TTC549 (cell line): ENCODE data around the gene RUVBL2.

Source experiments
- FAIRE-seq: peaks from 2 replicates; lab custom pipeline; 2012; peaks lifted over from hg19 to GRCh38; lab: Jason Lieb, UNC

RUVBL2 gene

DNA sequence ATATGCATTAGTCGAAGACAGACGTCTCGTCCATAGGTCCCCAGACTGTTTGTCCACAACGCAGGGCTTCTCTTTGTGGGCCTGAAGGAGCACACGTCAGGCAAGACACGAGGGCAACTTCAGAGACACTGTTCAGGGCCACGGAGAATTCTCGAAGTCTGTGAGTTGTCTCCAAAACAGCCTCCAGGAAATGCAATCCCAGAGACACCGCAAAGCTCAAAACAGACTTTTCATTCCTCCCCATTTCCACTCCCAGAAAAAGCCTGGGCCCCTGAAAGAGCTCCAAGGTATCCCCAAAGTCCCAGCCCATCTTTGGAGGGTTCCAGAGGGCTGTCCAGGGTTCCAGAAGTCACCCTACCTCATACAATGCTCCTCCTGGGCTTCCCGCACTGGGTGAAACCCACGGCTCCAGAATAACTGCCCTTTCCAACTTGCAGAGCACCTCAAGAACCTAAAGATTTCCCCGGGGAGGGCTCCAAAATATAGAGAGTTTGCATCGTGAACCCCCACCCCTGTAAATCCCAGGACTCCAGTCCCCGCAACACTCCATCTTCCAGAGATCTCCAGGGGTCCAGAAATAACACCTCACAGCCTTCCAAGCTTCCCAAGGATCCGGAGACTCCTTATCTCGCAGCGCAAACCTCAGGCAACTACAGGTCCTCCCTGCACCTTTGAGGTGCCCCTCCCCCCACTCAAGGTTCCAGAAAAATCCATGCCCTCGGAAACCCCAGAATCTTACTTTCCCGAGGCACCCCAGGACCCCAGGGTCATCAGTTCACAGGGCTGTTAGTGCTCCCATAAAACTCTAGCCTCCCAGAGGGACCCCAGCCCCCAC lies 29.3 kb upstream of the RUVBL2 start:
- no peak for FAIRE-seq

DNA sequence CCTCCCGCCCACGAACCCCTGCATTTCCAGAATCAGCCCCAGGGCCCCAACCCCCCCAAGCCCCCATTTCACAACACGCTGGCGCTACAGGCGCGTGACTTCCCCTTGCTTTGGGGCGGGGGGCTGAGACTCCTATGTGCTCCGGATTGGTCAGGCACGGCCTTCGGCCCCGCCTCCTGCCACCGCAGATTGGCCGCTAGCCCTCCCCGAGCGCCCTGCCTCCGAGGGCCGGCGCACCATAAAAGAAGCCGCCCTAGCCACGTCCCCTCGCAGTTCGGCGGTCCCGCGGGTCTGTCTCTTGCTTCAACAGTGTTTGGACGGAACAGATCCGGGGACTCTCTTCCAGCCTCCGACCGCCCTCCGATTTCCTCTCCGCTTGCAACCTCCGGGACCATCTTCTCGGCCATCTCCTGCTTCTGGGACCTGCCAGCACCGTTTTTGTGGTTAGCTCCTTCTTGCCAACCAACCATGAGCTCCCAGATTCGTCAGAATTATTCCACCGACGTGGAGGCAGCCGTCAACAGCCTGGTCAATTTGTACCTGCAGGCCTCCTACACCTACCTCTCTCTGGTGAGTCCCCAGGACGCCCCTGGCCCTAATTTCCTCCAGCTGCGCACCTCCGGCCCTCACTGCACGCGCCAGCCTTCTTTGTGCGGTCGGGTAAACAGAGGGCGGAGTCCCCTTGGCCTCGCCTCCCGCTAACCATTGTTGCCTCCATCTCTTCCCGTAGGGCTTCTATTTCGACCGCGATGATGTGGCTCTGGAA lies 28.5 kb upstream of the RUVBL2 start, which contains the start of gene FTL:
TSS of gene FTL (plus strand) at position 270 of the 766 bp plus-strand sequence. CDS start at position 469, 199 bp downstream.
- FAIRE-seq: peak; percentile 70

DNA sequence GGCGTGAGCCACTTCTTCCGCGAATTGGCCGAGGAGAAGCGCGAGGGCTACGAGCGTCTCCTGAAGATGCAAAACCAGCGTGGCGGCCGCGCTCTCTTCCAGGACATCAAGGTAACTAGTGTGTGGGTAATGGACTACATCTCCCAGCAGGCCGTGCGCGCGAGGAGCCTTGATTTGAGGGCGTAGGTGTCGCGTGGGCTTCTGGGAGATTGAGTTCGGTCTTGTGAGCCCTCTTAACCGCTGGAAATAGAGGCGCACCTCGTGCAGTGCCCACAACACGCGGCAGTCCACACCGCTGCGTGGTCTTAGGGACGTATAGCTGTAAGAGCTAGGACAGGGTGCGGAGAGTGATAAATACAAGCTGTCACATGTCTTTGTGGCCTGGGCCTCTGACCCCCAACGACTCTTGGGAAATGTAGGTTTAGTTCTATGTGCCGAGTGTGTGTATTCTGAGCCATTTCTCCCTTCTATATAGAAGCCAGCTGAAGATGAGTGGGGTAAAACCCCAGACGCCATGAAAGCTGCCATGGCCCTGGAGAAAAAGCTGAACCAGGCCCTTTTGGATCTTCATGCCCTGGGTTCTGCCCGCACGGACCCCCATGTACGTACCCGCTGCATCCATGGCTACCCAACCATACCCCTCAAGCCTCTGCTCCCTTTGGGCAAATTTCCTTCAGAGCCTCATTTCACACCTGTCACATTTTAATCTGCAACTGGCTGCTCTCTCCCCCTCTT lies 27.7 kb upstream of the RUVBL2 start:
- no peak for FAIRE-seq

DNA sequence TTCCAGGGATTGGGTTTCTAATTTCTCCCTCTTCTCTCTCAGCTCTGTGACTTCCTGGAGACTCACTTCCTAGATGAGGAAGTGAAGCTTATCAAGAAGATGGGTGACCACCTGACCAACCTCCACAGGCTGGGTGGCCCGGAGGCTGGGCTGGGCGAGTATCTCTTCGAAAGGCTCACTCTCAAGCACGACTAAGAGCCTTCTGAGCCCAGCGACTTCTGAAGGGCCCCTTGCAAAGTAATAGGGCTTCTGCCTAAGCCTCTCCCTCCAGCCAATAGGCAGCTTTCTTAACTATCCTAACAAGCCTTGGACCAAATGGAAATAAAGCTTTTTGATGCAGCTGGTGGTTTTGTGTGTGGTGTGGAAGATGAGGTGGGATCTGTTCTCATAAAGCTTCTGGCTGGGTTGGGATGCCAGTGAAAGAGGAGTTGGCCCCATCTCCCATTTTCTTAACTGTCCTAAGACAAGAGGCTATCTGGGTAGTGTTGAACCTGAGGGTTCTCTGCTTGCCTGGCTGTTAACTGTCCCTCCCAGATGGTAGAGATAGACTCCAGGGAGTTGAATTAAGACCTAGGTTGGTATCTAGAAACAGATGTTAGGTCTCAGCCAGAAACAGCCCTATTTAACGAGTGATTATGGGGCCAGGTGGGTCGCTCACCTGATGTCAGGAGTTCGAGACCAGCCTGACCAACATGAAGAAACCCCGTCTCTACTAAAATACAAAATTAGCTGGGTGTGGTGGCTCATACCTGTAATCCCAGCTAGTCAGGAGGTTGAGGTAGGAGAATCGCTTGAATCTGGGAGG lies 26.9 kb upstream of the RUVBL2 start:
- no peak for FAIRE-seq

DNA sequence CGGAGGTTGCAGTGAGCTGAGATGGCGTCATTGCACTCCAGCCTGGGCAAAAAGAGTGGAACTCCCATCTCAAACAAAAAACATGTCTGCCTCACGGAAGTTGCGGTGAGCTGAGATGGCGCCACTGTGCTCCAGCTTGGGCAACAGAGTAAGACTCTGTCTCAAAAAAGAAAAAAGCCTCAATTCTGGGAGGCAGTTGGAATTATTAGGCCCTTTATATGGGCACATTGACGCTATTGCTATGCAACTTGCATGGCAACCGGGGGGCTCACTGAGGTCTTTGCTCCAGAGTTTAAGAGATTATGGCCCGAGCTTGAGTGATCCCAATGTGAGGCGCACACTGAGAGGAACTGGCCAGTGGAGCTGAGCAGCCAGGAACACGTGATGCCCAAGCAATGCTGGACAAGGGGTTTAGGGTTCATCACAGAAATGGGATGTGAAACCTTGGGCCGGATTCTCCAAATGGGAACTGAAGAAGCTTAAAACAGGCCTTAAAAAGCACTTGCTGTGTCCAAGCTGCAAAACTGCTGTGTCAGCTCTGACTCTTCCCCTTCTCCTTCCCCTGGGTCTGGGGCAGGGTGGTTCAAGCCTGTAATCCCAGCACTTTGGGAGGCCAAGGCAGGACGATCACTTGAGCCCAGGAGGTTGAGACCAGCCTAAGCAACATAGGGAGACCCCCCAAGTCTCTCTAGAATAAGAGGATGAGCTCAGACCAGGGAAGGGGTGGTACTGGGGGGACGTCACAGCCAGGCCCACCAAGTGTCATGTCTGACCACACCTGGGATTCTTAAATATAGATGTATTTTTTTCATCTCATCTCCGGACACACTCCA lies 26.1 kb upstream of the RUVBL2 start:
- FAIRE-seq: no peak

DNA sequence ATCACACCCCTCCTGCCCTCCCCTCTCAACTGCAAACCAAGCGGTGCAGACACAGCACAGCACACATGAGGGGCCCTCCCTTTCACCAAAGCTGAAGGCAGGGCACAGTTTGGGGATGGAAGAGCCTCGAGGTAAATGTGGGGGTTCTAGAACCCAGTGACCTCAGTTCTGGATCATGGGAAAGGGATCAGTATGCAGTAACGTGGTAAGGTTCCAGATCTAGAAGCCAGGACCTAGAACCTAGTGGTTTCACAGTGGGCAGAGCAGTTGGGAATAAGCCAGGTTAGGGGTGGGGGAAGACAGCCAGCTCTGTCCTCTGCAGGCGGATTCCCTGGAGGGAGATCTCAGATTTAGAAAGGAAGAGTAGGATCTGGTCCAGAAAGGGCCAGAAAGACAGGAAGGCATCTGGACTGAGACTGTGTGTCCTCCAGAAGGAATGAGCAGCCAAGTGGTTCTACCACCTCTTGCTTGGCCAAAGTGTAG lies 25.5 kb upstream of the RUVBL2 start:
- FAIRE-seq: no peak

DNA sequence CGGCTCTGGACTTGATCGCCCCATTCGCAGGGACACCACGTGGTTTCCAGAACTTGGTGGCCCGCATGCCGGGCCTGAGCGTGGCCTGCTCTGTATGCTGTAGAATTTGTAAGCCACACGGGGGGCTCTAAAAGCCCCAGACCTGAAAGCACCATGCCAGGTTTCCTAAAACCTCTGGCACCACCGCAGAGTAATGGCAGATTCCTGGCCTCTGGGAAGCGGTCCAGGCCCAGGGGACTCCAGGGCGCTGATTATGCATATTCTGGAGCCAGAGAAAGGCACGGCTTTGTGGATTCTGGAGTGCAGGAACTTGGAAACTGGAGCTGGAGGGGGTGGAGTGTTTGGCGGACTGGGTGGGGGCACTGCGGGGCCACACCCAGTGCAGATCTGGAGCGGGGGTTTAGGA lies 24.9 kb upstream of the RUVBL2 start:
- no peak for FAIRE-seq

DNA sequence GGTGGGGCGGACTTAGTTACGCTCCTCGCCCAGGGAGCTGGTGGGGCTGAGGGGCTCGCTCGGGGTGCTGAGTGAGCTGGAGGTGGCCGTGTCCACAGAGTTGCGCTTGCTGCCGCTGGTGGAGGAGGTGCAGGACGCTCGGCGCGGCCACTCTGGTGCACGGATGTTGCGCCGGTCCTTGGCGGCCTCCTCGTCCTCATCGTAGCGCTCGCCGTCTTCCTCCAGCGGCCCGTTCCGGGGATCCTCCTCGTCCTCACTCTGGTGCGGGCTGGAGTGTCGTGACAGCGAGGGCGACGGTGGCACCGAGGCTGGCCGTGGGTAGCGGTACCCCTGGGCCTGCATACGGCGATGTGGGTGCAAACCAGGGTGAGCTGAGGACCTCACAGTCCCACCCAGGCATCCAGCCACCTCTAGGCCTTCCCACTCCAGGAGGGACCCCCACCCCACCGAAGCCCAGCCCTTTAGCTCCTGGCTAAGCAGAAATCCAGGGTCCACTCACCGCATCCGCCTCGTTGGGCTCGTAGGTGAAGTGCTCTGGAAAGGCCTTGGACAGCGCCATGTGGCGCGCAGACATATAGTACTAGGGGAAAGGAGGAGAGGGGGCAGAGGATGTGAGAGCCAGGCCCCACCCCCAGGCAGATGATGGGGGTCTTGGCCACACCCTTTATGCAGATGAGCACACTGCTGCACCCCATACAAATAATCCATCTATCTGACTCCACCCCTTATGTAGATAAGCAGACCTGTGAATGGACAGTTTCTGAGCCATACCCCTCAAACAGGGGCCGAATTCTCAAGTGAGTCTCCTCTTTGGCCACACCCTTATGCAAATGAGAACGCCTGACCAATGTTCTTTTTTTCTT lies 24.2 kb upstream of the RUVBL2 start:
- peak; percentile 93 for FAIRE-seq

DNA sequence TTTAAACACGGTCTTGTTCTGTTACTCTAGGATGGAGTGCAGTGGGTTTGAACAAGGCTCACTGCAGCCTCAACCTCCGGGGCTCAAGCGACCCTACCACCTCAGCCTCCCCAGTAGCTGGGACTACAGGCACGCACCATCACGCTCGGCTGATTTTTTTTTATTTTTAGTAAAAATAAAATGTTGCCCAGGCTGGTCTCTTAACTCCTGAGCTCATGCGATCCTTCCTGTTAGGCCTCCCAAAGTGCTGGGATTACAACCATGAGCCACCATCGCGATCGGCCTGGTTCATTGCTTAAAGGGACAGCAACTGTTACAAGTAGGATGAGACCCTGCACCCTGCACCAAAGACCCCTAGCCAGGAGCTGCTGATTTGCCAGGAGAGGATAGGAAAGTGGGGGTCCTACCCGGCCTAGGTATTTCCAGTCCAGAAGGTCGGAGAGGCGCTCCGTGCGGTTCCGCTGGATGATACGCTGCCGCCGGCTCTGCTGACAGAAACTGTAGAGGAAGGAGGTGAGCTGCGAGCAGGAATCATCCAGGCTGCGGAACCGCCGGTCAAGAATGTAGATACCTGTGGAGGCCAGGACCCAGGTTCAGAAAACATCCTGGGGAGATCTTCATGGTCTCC lies 23.4 kb upstream of the RUVBL2 start:
- FAIRE-seq: no peak

DNA sequence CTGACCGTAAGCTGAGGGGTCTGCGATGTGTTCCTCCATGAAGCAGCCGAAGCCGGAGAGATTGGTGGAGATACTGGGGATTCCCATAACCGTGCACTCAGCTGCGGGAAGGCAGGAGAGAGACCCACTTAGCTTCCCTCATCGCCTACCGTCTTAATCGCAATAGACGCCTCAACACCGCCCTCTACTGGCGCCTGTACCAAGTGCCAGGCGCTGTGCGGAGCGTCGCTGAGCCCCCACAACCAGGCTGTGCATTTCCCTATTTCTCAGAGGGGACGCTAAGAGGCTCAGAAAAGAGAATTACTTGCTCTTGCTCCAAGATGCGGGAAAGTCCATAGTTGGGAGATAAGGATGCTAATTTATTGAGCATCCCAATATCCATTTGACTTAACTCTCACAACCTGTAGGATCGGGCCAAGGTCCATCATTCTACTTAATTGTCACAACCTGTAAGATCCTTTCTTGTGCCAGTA lies 22.7 kb upstream of the RUVBL2 start:
- peak; percentile 46 for FAIRE-seq

DNA sequence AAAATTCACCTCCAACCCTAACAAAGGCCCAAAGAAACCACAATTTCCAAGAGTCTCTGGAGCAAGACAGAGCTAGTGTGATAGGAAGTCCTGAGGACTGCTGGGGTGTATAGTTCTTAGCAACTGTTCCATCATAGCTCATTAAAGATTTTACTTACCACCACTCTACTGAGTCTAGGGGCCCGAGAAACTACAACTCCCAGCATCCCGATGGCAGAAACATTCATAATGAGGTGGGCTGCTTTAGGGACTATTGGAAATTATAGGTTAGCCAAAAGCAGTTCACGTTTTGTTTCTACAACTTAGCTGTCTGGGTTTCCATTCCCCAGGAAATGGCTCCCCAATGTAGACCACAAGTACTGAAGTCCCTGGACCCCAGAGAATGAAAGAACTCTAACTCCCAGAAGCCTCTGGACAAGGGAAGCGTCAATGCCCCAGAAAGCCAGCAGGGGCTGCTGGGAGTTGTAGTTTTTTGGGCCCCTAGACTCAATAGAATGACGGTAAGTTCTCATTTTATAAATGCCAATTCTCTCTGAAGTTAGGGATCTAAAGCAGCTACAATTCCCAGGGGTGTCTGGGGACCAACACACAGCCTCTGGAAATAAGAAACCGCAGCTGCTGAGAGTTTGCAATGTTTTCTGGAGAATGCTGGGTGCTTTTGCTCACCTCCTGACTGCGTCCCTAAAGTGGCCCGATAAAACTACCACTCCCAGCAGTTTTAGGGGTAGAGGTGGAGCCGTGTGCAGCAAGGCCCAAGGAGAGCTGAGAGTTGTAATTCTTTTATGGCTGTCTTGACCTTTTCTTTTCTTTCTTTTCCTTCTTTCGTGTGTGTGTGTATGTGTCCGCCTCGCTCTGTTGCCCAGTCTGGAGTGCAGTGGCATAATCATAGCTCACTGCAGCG lies 17.5 kb upstream of the RUVBL2 start:
- FAIRE-seq: no peak

DNA sequence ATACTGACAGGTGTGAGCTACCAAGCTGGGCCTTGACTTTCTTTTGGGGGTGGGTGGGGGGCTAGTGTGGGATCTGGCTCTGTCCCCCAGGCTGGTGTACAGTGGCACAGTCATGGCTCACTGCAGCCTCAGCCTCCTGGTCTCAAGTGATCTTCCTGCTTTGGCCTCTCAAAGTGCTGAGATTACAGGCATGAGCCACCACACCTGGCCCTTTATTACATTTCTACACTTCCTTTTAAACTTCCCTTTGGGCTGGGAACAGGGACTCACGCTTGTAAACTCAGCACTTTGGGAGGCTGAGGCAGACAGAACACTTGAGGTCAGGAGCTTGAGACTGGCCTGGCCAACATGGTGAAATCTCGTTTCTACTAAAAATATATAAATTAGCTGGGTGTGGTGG lies 16.6 kb upstream of the RUVBL2 start:
- no peak for FAIRE-seq

DNA sequence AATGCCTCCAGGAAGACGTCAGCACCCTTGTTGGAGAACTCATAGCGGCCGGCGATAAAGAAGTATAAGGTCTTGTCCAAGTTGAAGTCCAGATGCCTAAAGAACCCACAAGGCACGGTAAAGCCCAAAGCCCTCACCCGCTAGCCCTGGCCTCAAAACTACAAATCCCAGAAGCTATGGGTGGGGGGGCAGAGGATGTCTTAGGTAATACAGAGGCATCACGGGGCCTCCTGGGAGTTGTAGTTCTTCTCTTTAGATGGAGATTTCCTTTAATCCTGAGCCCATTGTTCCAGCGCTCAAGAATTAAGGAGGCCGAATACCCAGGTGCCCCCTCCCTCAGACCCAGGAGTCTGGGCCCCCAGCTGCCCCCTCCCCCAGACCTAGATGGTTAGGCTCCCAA lies 11.4 kb upstream of the RUVBL2 start:
- FAIRE-seq: no peak

DNA sequence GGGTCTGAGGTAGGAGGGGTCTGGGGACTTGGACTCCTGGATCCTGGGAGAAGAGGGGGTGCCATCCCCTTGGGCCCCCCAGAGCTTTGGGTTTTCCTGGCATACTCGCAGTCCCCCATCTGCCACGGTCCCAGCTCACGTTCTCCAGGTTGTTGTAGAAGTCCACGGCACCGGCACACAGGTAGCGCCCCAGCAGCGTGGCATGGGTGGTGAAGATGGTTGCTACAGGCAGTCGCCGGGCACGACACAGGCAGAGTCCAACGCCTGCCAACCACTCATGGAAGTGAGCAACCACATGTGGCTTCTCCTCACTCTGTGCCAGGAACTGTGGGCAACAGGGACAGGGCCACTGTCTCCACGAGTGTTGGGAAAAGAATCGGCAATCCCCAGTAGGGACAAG lies 8.0 kb upstream of the RUVBL2 start:
- FAIRE-seq: no peak

DNA sequence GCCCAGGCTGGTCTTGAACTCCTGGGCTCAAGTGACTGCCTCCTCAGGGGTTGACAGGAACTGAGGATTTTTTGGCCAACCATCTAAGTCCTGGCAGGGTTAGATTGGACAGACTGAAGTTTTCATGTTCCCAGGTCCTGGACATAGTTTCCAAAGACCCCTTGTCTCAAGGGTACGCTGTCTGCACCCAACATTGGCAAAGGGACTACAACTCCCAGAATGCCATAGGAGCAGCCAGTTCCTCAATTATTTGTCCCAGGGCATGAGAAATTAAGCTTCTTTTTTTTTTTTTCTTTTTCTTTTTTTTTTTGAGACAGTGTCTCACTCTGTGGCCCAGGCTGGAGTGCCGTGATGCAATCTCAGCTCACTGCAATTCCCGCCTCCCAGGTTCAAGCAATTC lies 7.5 kb upstream of the RUVBL2 start:
- FAIRE-seq: no peak

DNA sequence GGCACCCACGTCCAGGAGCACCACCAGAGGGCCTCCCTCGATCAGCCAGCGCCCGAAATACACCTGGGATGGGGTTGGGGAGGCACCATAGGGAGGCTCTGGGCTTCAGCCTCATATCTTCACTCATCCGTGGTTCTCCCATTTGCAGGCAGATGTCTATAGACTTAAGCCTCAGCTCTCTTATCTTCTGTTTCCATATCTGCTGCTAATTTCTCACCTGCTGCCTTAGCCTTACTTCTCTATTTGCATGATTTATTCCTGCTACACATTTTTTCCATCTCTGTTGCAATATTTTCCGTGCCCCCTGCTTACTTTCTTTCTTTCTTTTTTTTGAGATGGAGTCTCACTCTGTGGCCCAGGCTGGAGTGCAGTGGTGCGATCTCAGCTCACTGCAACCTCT lies 6.4 kb upstream of the RUVBL2 start:
- no peak for FAIRE-seq

DNA sequence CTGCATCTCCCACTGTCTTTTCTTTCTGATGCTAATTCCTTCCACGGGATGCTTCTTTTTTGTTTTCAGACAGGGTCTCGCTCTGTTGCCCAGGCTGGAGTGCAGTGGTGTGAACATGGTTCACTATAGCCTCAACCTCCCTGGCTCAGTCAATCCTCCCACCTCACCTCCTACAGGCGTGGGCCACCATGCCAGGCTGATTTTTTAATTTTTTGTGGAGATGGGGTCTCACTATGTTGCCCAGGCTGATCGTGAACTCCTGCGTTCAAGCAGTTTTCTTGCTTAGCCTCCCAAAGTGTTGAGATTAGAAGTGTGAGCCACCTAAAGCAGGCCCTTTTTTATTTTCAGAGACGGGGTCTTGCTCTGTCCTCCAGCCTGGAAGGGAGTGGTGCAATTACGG lies 5.4 kb upstream of the RUVBL2 start:
- FAIRE-seq: no peak

DNA sequence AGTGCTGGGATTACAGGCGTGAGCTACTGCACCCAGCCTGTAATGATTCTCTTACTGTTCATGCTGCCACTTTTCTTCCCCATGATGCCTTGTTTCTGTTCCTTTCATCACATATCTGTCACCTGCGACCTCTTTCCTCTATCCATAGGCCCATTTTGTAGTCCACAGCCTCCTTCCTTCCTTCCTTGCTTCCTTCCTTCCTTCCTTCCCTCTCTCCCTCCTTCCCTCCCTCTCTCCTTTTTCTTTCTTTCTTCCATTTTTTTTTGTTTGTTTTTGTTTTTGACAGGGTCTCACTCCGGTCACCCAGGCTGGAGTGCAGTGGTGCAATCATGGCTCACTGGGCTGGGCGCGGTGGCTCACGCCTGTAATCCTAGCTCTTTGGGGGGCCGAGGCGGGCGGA lies 4.8 kb upstream of the RUVBL2 start:
- no peak for FAIRE-seq
